CD14-positive monocyte (primary cell): ENCODE data around the gene SMPDL3A. TPM values are rescaled to one million over a fixed set of nuclear protein-coding genes. Genes with fewer than 3 reads are reported as not detected.
A peak's percentile ranks its signal among the peaks of the same experiment; 100 is the strongest.

ENCODE experiments used
- DNase-seq, 3 donors: peaks; one replicate each; pipeline ENCODE4 v3.0.0-alpha.2; 2011 to 2022
- H2AFZ ChIP-seq: 2 replicates; pipeline ENCODE4 v1.6.0; 2012; ENCODE audit warnings: mild to moderate bottlenecking, low read depth, low read length, inconsistent platforms; ENCODE audit not compliant: insufficient read depth, poor library complexity, severe bottlenecking
- H3K27ac ChIP-seq, 2 donors: 1 replicate in 1 of 2; 2 replicates in 1 of 2; pipeline ENCODE4 v1.5.1; 2012 to 2013; ENCODE audit warnings: low read length in 2 of 2, control low read depth in 1 of 2, inconsistent platforms in 1 of 2, low read depth in 1 of 2, mild to moderate bottlenecking in 1 of 2
- H3K27me3 ChIP-seq, 2 donors: one replicate each; pipeline versions ENCODE4 v1.6.0 to v1.6.1; 2011 to 2013; ENCODE audit warnings: low read length in 2 of 2; ENCODE audit not compliant: control insufficient read depth in 2 of 2, insufficient read depth in 2 of 2
- H3K36me3 ChIP-seq, 2 donors: replicated peaks in 1 of 2; 1 replicate in 1 of 2; 2 replicates in 1 of 2; pipeline versions ENCODE4 v1.5.1 to v1.6.1; 2012 to 2013; ENCODE audit warnings: low read length in 2 of 2, control low read depth in 1 of 2, inconsistent platforms in 1 of 2, mild to moderate bottlenecking in 1 of 2; ENCODE audit not compliant: insufficient read depth in 2 of 2, control insufficient read depth in 1 of 2
- H3K4me1 ChIP-seq, 2 donors: 1 replicate in 1 of 2; 2 replicates in 1 of 2; pipeline versions ENCODE4 v1.5.1 to v1.6.1; 2012 to 2013; ENCODE audit warnings: low read length in 2 of 2, control low read depth in 1 of 2, inconsistent platforms in 1 of 2, mild to moderate bottlenecking in 1 of 2, moderate library complexity in 1 of 2; ENCODE audit not compliant: insufficient read depth in 2 of 2, control insufficient read depth in 1 of 2
- H3K4me2 ChIP-seq: replicated peaks from 2 replicates; pipeline ENCODE3; 2012; ENCODE audit warnings: low read length, moderate library complexity, mild to moderate bottlenecking; ENCODE audit not compliant: poor library complexity, severe bottlenecking; ENCODE audit errors: extremely low read depth
- H3K4me3 ChIP-seq, 3 experiments: fragments of 200-600 bp in 1 of 3; sonication (generic) in 1 of 3; replicated peaks in 1 of 3; 1 replicate in 2 of 3; 2 replicates in 1 of 3; pipeline ENCODE4 v1.5.1; 2011 to 2013; ENCODE audit warnings: low read length in 3 of 3, mild to moderate bottlenecking in 3 of 3, control low read depth in 2 of 3, low read depth in 2 of 3, inconsistent platforms in 1 of 3, moderate library complexity in 1 of 3
- H3K79me2 ChIP-seq: 2 replicates; pipeline ENCODE4 v1.6.0; 2012; ENCODE audit warnings: mild to moderate bottlenecking, control low read depth, inconsistent platforms, low read length, moderate library complexity; ENCODE audit not compliant: insufficient read depth
- H3K9ac ChIP-seq: 2 replicates; pipeline ENCODE4 v1.6.0; 2017; ENCODE audit warnings: low read length, mild to moderate bottlenecking; ENCODE audit not compliant: insufficient read depth, poor library complexity, severe bottlenecking
- H3K9me3 ChIP-seq, 2 donors: replicated peaks in 1 of 2; 1 replicate in 1 of 2; 2 replicates in 1 of 2; pipeline versions ENCODE4 v1.5.1 to v1.6.1; 2012 to 2013; ENCODE audit warnings: low read length in 2 of 2, control low read depth in 1 of 2; ENCODE audit not compliant: control insufficient read depth in 1 of 2, insufficient read depth in 1 of 2
- H4K20me1 ChIP-seq: 2 replicates; pipeline ENCODE4 v1.6.0; 2012; ENCODE audit warnings: mild to moderate bottlenecking, low read length, control low read depth, moderate library complexity; ENCODE audit not compliant: insufficient read depth
- H3K27ac Mint-ChIP-seq, 7 donors: one replicate each; pipeline ENCODE4 v1.8.0; 2020; ENCODE audit warnings: mild to moderate bottlenecking in 7 of 7, mixed read lengths in 7 of 7, moderate library complexity in 6 of 7, inconsistent platforms in 2 of 7
- H3K27me3 Mint-ChIP-seq, 3 donors: one replicate each; pipeline ENCODE4 v1.8.0; 2021 to 2022; ENCODE audit warnings: low read depth in 3 of 3, mild to moderate bottlenecking in 3 of 3, mixed read lengths in 3 of 3, moderate library complexity in 3 of 3, inconsistent platforms in 1 of 3
- H3K36me3 Mint-ChIP-seq, 2 donors: one replicate each; pipeline ENCODE4 v1.8.0; 2020; ENCODE audit warnings: mixed read lengths in 2 of 2, inconsistent platforms in 1 of 2, mild to moderate bottlenecking in 1 of 2
- H3K4me1 Mint-ChIP-seq: one replicate; pipeline ENCODE4 v1.8.0; 2020; ENCODE audit warnings: mild to moderate bottlenecking, mixed read lengths
- H3K4me3 Mint-ChIP-seq, 2 donors: one replicate each; pipeline ENCODE4 v1.8.0; 2020; ENCODE audit warnings: mild to moderate bottlenecking in 2 of 2, mixed read lengths in 2 of 2, moderate library complexity in 1 of 2
- H3K9me3 Mint-ChIP-seq, 7 donors: one replicate each; pipeline ENCODE4 v1.8.0; 2020 to 2022; ENCODE audit warnings: mixed read lengths in 7 of 7, mild to moderate bottlenecking in 6 of 7, moderate library complexity in 6 of 7, inconsistent platforms in 2 of 7
- CTCF ChIP-seq: fragments of 200-600 bp; IDR thresholded peaks from one replicate; pipeline ENCODE4 v1.8.0; 2022; ENCODE audit warnings: antibody characterized with exemption, mild to moderate bottlenecking
- intact Hi-C, 2 donors: fragments of 100-400 bp; cut with micrococcal nuclease; formaldehyde crosslinking; loops; one replicate each; pipeline versions ENCODE4 v1.15.0 to v1.15.1; 2023
- polyA plus RNA-seq, 3 donors: library from polyadenylated mRNA; depleted of rRNA in 1 of 3; unstranded in 2 of 3; stranded (reverse) in 1 of 3; fragments of 300-500 nt in 2 of 3; fragments of >200 nt in 1 of 3; fragmentation: Illumina TruSeq in 2 of 3; gene quantifications; 1 replicate in 2 of 3; 2 replicates in 1 of 3; pipeline ENCODE4 v1.2.3, GENCODE V29; 2012 to 2021

SMPDL3A gene
- polyA plus RNA-seq, 3 donors: 21.3 to 30.1 (median 21.7) TPM

DNA sequence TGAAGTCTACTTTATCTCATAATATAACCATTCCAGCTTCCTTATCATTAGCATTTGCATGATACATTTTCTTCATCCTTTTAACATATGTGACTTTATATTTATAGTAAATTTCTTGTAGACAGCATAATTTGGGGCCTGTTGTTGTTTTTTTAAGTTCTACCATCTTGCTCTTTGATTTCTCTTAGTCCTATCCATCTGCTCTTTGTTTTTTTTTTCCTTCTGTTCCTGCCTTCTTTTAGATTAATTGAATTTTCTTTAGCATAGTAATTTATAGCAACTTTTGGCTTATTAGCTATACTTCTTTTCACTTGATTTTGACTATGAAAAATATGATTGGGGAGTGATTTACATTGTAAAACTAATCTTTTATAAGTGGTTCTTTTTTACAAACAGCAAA is 28.7 kb upstream of the SMPDL3A start:
- no peaks in the 10 kb centered on the region for H3K27me3 Mint-ChIP-seq
- no peaks in the 10 kb centered on the region for H3K79me2 ChIP-seq
- peaks cover 0 to 3% (median 0%) of the 10 kb centered on the region in 7 donors for H3K9me3 Mint-ChIP-seq

GRCh38 chr6:122766256-122766655 is 22.8 kb upstream of the SMPDL3A start:
- Histone ChIP-seq H3K27me3 (no peaks in the 10 kb centered on the region), H3K9me3 (no peaks in the 10 kb centered on the region), H3K4me3 (no peak overlapping the region), H3K4me1 (peaks cover 16 to 24% of the 10 kb centered on the region in 2 donors), H3K4me2 (no peak overlapping the region), H4K20me1 (no peaks in the 10 kb centered on the region), H3K9ac (no peak overlapping the region), H3K79me2 (no peaks in the 10 kb centered on the region), H2AFZ (no peak overlapping the region), H3K36me3 (no peaks in the 10 kb centered on the region), H3K27ac (no peak overlapping the region)
- Mint-ChIP-seq H3K9me3 (no peaks in the 10 kb centered on the region), H3K4me3 (no peak overlapping the region), H3K27ac (no peak overlapping the region), H3K4me1 (peaks cover 27% of the 10 kb centered on the region), H3K36me3 (no peaks in the 10 kb centered on the region), H3K27me3 (no peaks in the 10 kb centered on the region)
- intact Hi-C loops: no loop called here
- no peak for DNase-seq
- no peak for TF ChIP-seq CTCF

More for the DNA sequence above, 28.7 kb upstream of the SMPDL3A start:
- H3K36me3 Mint-ChIP-seq: no peaks in the 10 kb centered on the region
- H3K36me3 ChIP-seq: no peaks in the 10 kb centered on the region
- H3K27me3 ChIP-seq: no peaks in the 10 kb centered on the region
- peaks cover 18% of the 10 kb centered on the region for H3K4me1 Mint-ChIP-seq
- H4K20me1 ChIP-seq: no peaks in the 10 kb centered on the region
- no peak overlapping the region for H3K27ac ChIP-seq
- no peak for DNase-seq
- no peak overlapping the region for H3K4me3 Mint-ChIP-seq
- H3K4me1 ChIP-seq: peaks cover 14 to 18% of the 10 kb centered on the region in 2 donors
- peak overlapping the region in 1 of 7 donors; percentile 58 for H3K27ac Mint-ChIP-seq
- H3K4me2 ChIP-seq: no peak overlapping the region
- TF ChIP-seq CTCF: no peak
- H3K4me3 ChIP-seq: no peak overlapping the region
- intact Hi-C loops: no loop called here
- no peaks in the 10 kb centered on the region for H3K9me3 ChIP-seq
- no peak overlapping the region for H2AFZ ChIP-seq
- no peak overlapping the region for H3K9ac ChIP-seq
